ENCODE measurements around the gene TTLL13.

The TTLL13 gene

GRCh38 chr15:90249203-90249863 is at the start of gene TTLL13:
TSS of gene TTLL13 (plus strand) at chr15:90249556. CDS start at chr15:90250631, 1,075 bp downstream.
- peak; percentile 3 to 84 (median 72) for DNase-seq

- DNase-seq = peak in 4 of 14 donors; percentile 31 to 53 (median 38)
These were observed 48.7 kb upstream of the TTLL13 start for GRCh38 chr15:90200534-90201129.

- DNase-seq = peak in 13 of 14 donors; percentile 23 to 80 (median 53)
These were observed 48.0 kb upstream of the TTLL13 start, which contains the start of gene SEMA4B for GRCh38 chr15:90201130-90201943. TSS of gene SEMA4B (plus strand) at chr15:90201330. CDS start at chr15:90201579, 249 bp downstream.

- peak in 1 of 14 donors; percentile 40 for DNase-seq
These were observed 47.4 kb upstream of the TTLL13 start for GRCh38 chr15:90201944-90202375.

- no peak for DNase-seq
These were observed 46.4 kb upstream of the TTLL13 start for GRCh38 chr15:90202929-90203328.

- no peak for DNase-seq
These were observed 45.9 kb upstream of the TTLL13 start for GRCh38 chr15:90203473-90203872.

GRCh38 chr15:90203922-90204321 is 45.4 kb upstream of the TTLL13 start:
- DNase-seq = peak in 5 of 14 donors; percentile 14 to 55 (median 37)

- peak in 4 of 14 donors; percentile 16 to 30 (median 28) for DNase-seq
These were observed 44.1 kb upstream of the TTLL13 start for GRCh38 chr15:90205050-90205848.

- no peak for DNase-seq
These were observed 43.5 kb upstream of the TTLL13 start for GRCh38 chr15:90205886-90206285.

- no peak for DNase-seq
These were observed 42.1 kb upstream of the TTLL13 start for GRCh38 chr15:90207252-90207651.

GRCh38 chr15:90208356-90208755 is 41.0 kb upstream of the TTLL13 start:
- no peak for DNase-seq

GRCh38 chr15:90209591-90209990 is 39.8 kb upstream of the TTLL13 start:
- DNase-seq = no peak

- DNase-seq = no peak
These were observed 38.8 kb upstream of the TTLL13 start for GRCh38 chr15:90210593-90210992.

GRCh38 chr15:90211009-90211408 is 38.3 kb upstream of the TTLL13 start:
- DNase-seq = no peak

GRCh38 chr15:90211440-90212143 is 37.8 kb upstream of the TTLL13 start:
- peak in 1 of 14 donors; percentile 26 for DNase-seq

GRCh38 chr15:90212221-90213098 is 36.9 kb upstream of the TTLL13 start:
- no peak for DNase-seq

GRCh38 chr15:90213122-90213817 is 36.1 kb upstream of the TTLL13 start:
- no peak for DNase-seq

GRCh38 chr15:90213818-90214204 is 35.5 kb upstream of the TTLL13 start:
- DNase-seq = no peak

GRCh38 chr15:90214553-90215196 is 34.7 kb upstream of the TTLL13 start:
- DNase-seq = no peak
